Pancreas (tissue), 10 donors: Measurements from ENCODE around the gene NBEA. TPM values are rescaled to one million over a fixed set of nuclear protein-coding genes. Genes with fewer than 3 reads are reported as not detected.

ENCODE experiments used
- ATAC-seq, 4 donors: fragments of 200-7000 bp; cut with Tn5 transposase; one replicate each; pipeline versions ENCODE4 v1.8.0 to v1.9.1; 2020; ENCODE audit warnings: mild to moderate bottlenecking in 4 of 4, moderate library complexity in 4 of 4
- DNase-seq, 6 donors: peaks; one replicate each; pipeline ENCODE4 v3.0.0-alpha.2; 2020
- FAIRE-seq: peaks from 2 replicates; lab custom pipeline; 2012; peaks lifted over from hg19 to GRCh38; lab: Jason Lieb, UNC
- H3K27ac ChIP-seq, 4 donors: fragments of 200-600 bp; sonication (generic); 1 replicate in 3 of 4; 2 replicates in 1 of 4; pipeline versions ENCODE4 v1.5.0 to v1.8.0; 2020
- H3K27me3 ChIP-seq, 4 donors: fragments of 200-600 bp; one replicate each; pipeline ENCODE4 v1.8.0; 2021
- H3K36me3 ChIP-seq, 3 donors: fragments of 200-600 bp; sonication (generic) in 1 of 3; one replicate each; pipeline versions ENCODE4 v1.5.0 to v1.8.0; 2020 to 2021
- H3K4me1 ChIP-seq, 3 donors: fragments of 200-600 bp; one replicate each; pipeline ENCODE4 v1.8.0; 2021
- H3K4me3 ChIP-seq, 4 donors: fragments of 200-600 bp; sonication (generic) in 2 of 4; one replicate each; pipeline versions ENCODE4 v1.5.0 to v1.8.0; 2020 to 2021
- H3K9me3 ChIP-seq, 4 donors: fragments of 200-600 bp; one replicate each; pipeline ENCODE4 v1.8.0; 2021
- CTCF ChIP-seq, 4 donors: fragments of 200-600 bp; sonication (generic) in 3 of 4; IDR thresholded peaks; one replicate each; pipeline versions ENCODE4 v1.5.0 to v1.8.0; 2021; ENCODE audit warnings: antibody characterized with exemption in 4 of 4
- WGBS, 2 donors: extraction: QIAGEN DNeasy Blood & Tissue Kit; methylation state at CpG; one replicate each; pipeline ENCODE4 v1.1.7; 2013; 5-methylcytosine and 5-hydroxymethylcytosine counted together
- intact Hi-C, 3 donors: fragments of 100-400 bp; cut with DNase I; formaldehyde crosslinking; loops; one replicate each; pipeline versions ENCODE4 v1.11.1 to v1.14.2; 2022
- polyA plus RNA-seq, 2 donors: library from polyadenylated mRNA; stranded (reverse); fragments of 200-250 nt; gene quantifications; one replicate each; pipeline ENCODE4 v1.2.3, GENCODE V29; 2013
- total RNA-seq, 6 donors: library from RNA; stranded (reverse); fragmentation: NEBNext Ultra II Directional in 4 of 6; extraction: Animal tissue kit (Norgen Biotek cat#: 25700) in 4 of 6; gene quantifications; one replicate each; pipeline versions ENCODE4 v1.2.1 to v1.2.4, GENCODE V29; 2021 to 2023
- donor health status: healthy with polysubstance abuse.
- donor health status: DM: no; HTN: no; CAD: no; lungs with moderate emphysema.
- donor health status: DM: no; HTN: no; CAD: no.
- donor health status: control.
- donor health status: control.
- donor health status: Bipolar disorder and iron deficiency.
- donor health status: DM: yes; HTN: yes; CAD: no.
- donor health status: DM: no; HTN: no; CAD: no.
- donor health status: DM: no; HTN: no; CAD: no.
- donor health status: DM: yes; HTN: yes; CAD: no.

NBEA gene
- total and polyA plus RNA-seq, 8 donors, result 2.4 to 10.4 (median 4.8) TPM

GRCh38 chr13:35285677-35286076 lies 343.6 kb downstream of the NBEA start:
- no peaks in the 10 kb centered on the region for H3K9me3 ChIP-seq
- TF ChIP-seq CTCF (IDR thresholded peaks at IDR 0.05), result no peak
- H3K27me3 ChIP-seq, result no peaks in the 10 kb centered on the region
- FAIRE-seq, result no peak
- no peak overlapping the region for H3K4me3 ChIP-seq
- H3K27ac ChIP-seq, result no peak overlapping the region
- H3K4me1 ChIP-seq, result no peaks in the 10 kb centered on the region
- DNase-seq, result no peak
- intact Hi-C loops, result no loop called here
- no peak for ATAC-seq
- WGBS, 2 donors, result 84 to 86% methylated on average over 4 of the region's 4 CpGs
- no peaks in the 10 kb centered on the region for H3K36me3 ChIP-seq

GRCh38 chr13:35292329-35292728 lies 350.3 kb downstream of the NBEA start:
- DNase-seq (no peak), FAIRE-seq (no peak), ATAC-seq (no peak)
- H3K27me3 ChIP-seq, result no peaks in the 10 kb centered on the region
- H3K27ac ChIP-seq, result no peak overlapping the region
- H3K9me3 ChIP-seq, result no peaks in the 10 kb centered on the region
- intact Hi-C loops, result no loop called here
- no peaks in the 10 kb centered on the region for H3K36me3 ChIP-seq
- no peaks in the 10 kb centered on the region for H3K4me1 ChIP-seq
- H3K4me3 ChIP-seq, result no peak overlapping the region
- 92 to 94% methylated on average over 1 of the region's 1 CpG for WGBS, 2 donors
- no peak for TF ChIP-seq CTCF (IDR thresholded peaks at IDR 0.05)

- FAIRE-seq (peak; percentile 34), ATAC-seq (no peak), DNase-seq (no peak)
- Histone ChIP-seq H3K27me3 (no peaks in the 10 kb centered on the region), H3K27ac (no peak overlapping the region), H3K4me1 (no peaks in the 10 kb centered on the region), H3K36me3 (no peaks in the 10 kb centered on the region), H3K4me3 (no peak overlapping the region), H3K9me3 (no peaks in the 10 kb centered on the region)
- intact Hi-C loops, result no loop called here
- no peak for TF ChIP-seq CTCF (IDR thresholded peaks at IDR 0.05)
Observed at GRCh38 chr13:35293579-35294226, 351.6 kb downstream of the NBEA start.

GRCh38 chr13:35309706-35310105 lies 367.6 kb downstream of the NBEA start:
- 80 to 84% methylated on average over 2 of the region's 2 CpGs for WGBS, 2 donors
- no peak for ATAC-seq

More at GRCh38 chr13:35309706-35310105, 367.6 kb downstream of the NBEA start:
- no peak for FAIRE-seq
- no peak for TF ChIP-seq CTCF (IDR thresholded peaks at IDR 0.05)
- H3K27ac ChIP-seq, result no peak overlapping the region
- no peaks in the 10 kb centered on the region for H3K36me3 ChIP-seq
- intact Hi-C loops, result no loop called here
- H3K4me3 ChIP-seq, result no peak overlapping the region
- H3K9me3 ChIP-seq, result no peaks in the 10 kb centered on the region
- peaks cover 0 to 6% (median 0%) of the 10 kb centered on the region in 3 donors for H3K4me1 ChIP-seq
- no peaks in the 10 kb centered on the region for H3K27me3 ChIP-seq
- no peak for DNase-seq
